Sigmoid colon (tissue), 7 donors: ENCODE results near the gene AKAP7. TPM values are rescaled to one million over a fixed set of nuclear protein-coding genes. Genes with fewer than 3 reads are reported as not detected.

ENCODE experiments used
- DNase-seq: peaks from one replicate; pipeline ENCODE4 v3.0.0-alpha.2; 2019
- H3K27ac ChIP-seq, 4 donors: fragments of 200-600 bp; sonication (generic); one replicate each; pipeline ENCODE4 v1.5.1; 2016 to 2019; ENCODE audit warnings: mild to moderate bottlenecking in 1 of 4
- H3K27me3 ChIP-seq, 3 donors: fragments of 200-600 bp; sonication (generic); one replicate each; pipeline ENCODE4 v1.5.1; 2019; ENCODE audit warnings: mild to moderate bottlenecking in 1 of 3
- H3K36me3 ChIP-seq, 4 donors: fragments of 200-600 bp; sonication (generic); one replicate each; pipeline ENCODE4 v1.5.1; 2016 to 2019
- H3K4me1 ChIP-seq, 4 donors: fragments of 200-600 bp; sonication (generic); one replicate each; pipeline ENCODE4 v1.5.1; 2017 to 2019
- H3K4me3 ChIP-seq, 4 donors: fragments of 200-600 bp; sonication (generic); one replicate each; pipeline ENCODE4 v1.5.1; 2017 to 2019; ENCODE audit warnings: mild to moderate bottlenecking in 2 of 4, moderate library complexity in 1 of 4
- H3K9me3 ChIP-seq, 4 donors: fragments of 200-600 bp in 3 of 4; sonication (generic) in 3 of 4; one replicate each; pipeline versions ENCODE4 v1.5.1 to v1.6.1; 2013 to 2019
- CTCF ChIP-seq, 4 experiments: fragments of 450-650 bp in 3 of 4; fragments of 200-600 bp in 1 of 4; IDR thresholded peaks; one replicate each; pipeline ENCODE4 v1.5.1; 2016 to 2019; ENCODE audit warnings: antibody characterized with exemption in 4 of 4, mild to moderate bottlenecking in 3 of 4, moderate library complexity in 2 of 4
- EP300 ChIP-seq, 4 donors: sonication (generic); formaldehyde crosslinking; IDR thresholded peaks; one replicate each; pipeline ENCODE4 v1.6.1; 2017; ENCODE audit warnings: antibody characterized with exemption in 4 of 4
- POLR2A ChIP-seq, 2 donors: fragments of 450-650 bp; IDR thresholded peaks; one replicate each; pipeline ENCODE4 v1.6.1; 2016; ENCODE audit warnings: antibody characterized with exemption in 2 of 2, mild to moderate bottlenecking in 2 of 2, moderate library complexity in 2 of 2
- POLR2AphosphoS5 ChIP-seq, 4 donors: sonication (generic); formaldehyde crosslinking; IDR thresholded peaks; one replicate each; pipeline ENCODE4 v1.6.1; 2017; ENCODE audit warnings: antibody characterized with exemption in 4 of 4
- WGBS, 2 donors: extraction: QIAGEN DNeasy Blood & Tissue Kit; methylation state at CpG; one replicate each; pipeline ENCODE4 v1.1.7; 2013; 5-methylcytosine and 5-hydroxymethylcytosine counted together
- intact Hi-C: fragments of 100-400 bp; cut with DNase I; formaldehyde crosslinking; loops from one replicate; pipeline ENCODE4 v1.15.1; 2023
- polyA plus RNA-seq, 3 donors: library from polyadenylated mRNA; stranded (reverse); fragments of 200-250 nt; gene quantifications; one replicate each; pipeline ENCODE4 v1.2.3, GENCODE V29; 2013
- total RNA-seq, 4 donors: library from RNA; depleted of rRNA; stranded (reverse); fragments of >200 nt; gene quantifications; one replicate each; pipeline ENCODE4 v1.1.0, GENCODE V29; 2016
- donor health status: healthy with polysubstance abuse.
- donor health status: Bipolar disorder and iron deficiency.
- donor health status: healthy.

The AKAP7 gene
- total and polyA plus RNA-seq, 7 donors, result 7.9 to 23.8 (median 18.7) TPM

- Histone ChIP-seq H3K4me1 (peaks cover 0 to 3% (median 0%) of the 10 kb centered on the region in 4 donors), H3K4me3 (no peak overlapping the region), H3K36me3 (no peaks in the 10 kb centered on the region), H3K27me3 (no peaks in the 10 kb centered on the region), H3K27ac (no peak overlapping the region), H3K9me3 (no peaks in the 10 kb centered on the region)
- 82 to 87% methylated on average over 2 of the region's 2 CpGs for WGBS, 2 donors
- DNase-seq, result no peak
- TF ChIP-seq EP300 (IDR thresholded peaks at IDR 0.05) (no peak), POLR2AphosphoS5 (IDR thresholded peaks at IDR 0.05) (no peak), POLR2A (IDR thresholded peaks at IDR 0.05) (no peak), CTCF (IDR thresholded peaks at IDR 0.05) (no peak)
- intact Hi-C loops, result loop anchor here (1.0 to 5.0 kb wide), 2 partner anchors 54 to 231 kb away; partner anchors contain the start of gene EPB41L2
Observed at GRCh38 chr6:131116321-131116720, 18.9 kb upstream of the AKAP7 start.

DNA sequence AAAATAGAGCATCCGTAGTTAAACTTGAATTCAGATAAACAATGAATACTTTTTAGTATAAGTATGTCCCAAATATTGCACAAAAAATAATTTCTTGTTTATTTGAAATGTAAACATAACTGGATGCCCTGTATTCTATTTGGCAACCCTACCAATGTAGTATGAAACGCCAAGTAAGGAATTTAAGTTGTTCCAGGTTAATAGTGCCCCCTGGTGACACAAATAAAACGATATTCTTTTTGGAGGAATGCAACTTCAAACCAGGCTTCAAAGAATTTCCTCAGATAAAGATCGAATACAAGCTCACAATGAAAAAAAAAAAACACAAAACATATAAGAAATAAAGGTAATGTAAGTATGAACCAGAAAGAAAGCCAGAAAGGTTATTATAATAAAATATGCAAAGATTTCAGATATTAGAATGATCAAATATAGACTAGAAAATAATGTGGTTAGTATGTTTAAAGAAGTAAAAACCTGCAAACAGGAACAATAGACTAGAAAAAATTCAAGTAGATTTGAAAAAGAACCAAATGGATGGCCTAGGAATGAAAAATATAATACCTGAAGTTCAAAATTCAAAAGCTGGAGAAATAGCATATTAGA is 18.4 kb upstream of the AKAP7 start:
- DNase-seq, result no peak
- H3K36me3 ChIP-seq, result no peaks in the 10 kb centered on the region
- no peaks in the 10 kb centered on the region for H3K9me3 ChIP-seq
- H3K4me1 ChIP-seq, result peaks cover 0 to 3% (median 0%) of the 10 kb centered on the region in 4 donors
- H3K27me3 ChIP-seq, result no peaks in the 10 kb centered on the region
- 19 to 37% methylated on average over 4 of the region's 4 CpGs for WGBS, 2 donors
- intact Hi-C loops, result loop anchor here (1.0 to 5.0 kb wide), 2 partner anchors 55 to 232 kb away; partner anchors contain the start of gene EPB41L2
- TF ChIP-seq CTCF (IDR thresholded peaks at IDR 0.05), result peak; percentile 36 to 46 (median 42)
- peak in 1 of 4 donors; percentile 13 for TF ChIP-seq POLR2AphosphoS5 (IDR thresholded peaks at IDR 0.05)
- TF ChIP-seq POLR2A (IDR thresholded peaks at IDR 0.05), result no peak
- TF ChIP-seq EP300 (IDR thresholded peaks at IDR 0.05), result no peak
- no peak overlapping the region for H3K27ac ChIP-seq
- no peak overlapping the region for H3K4me3 ChIP-seq

GRCh38 chr6:131117878-131118277 is 17.4 kb upstream of the AKAP7 start:
- H3K36me3 ChIP-seq, result no peaks in the 10 kb centered on the region
- no peak overlapping the region for H3K27ac ChIP-seq
- no peaks in the 10 kb centered on the region for H3K27me3 ChIP-seq
- DNase-seq, result no peak
- peaks cover 0 to 3% (median 0%) of the 10 kb centered on the region in 4 donors for H3K4me1 ChIP-seq
- H3K4me3 ChIP-seq, result no peak overlapping the region
- 59 to 75% methylated on average over 3 of the region's 3 CpGs for WGBS, 2 donors
- TF ChIP-seq POLR2A (IDR thresholded peaks at IDR 0.05) (no peak), CTCF (IDR thresholded peaks at IDR 0.05) (no peak), EP300 (IDR thresholded peaks at IDR 0.05) (no peak), POLR2AphosphoS5 (IDR thresholded peaks at IDR 0.05) (no peak)
- intact Hi-C loops, result loop anchor here (5.0 kb wide), 1 partner anchor 56 kb away; the partner anchor contains the start of gene EPB41L2
- H3K9me3 ChIP-seq, result no peaks in the 10 kb centered on the region

DNA sequence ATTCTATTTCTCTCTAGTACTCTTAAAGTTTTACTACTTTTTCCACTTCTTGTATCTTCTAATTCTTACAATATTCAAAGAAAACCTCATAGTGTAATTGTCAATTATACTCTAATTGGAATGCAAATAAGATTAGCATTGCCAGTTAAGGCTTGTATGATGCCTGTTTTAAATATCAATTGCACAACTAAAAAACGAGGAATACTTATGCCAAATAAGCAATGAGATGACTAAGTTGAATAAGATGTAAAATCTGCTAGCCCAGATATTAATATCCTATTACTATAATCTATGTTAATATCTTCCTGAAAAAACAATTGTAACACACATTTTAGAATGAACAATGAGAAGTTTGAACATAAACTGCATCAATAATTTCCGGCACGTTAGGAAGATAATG is 13.3 kb upstream of the AKAP7 start:
- Histone ChIP-seq H3K27me3 (no peaks in the 10 kb centered on the region), H3K4me1 (no peaks in the 10 kb centered on the region), H3K36me3 (no peaks in the 10 kb centered on the region), H3K27ac (no peak overlapping the region), H3K9me3 (no peaks in the 10 kb centered on the region), H3K4me3 (no peak overlapping the region)
- WGBS, 2 donors, result 57 to 81% methylated on average over 3 of the region's 3 CpGs
- no peak for TF ChIP-seq POLR2A (IDR thresholded peaks at IDR 0.05)
- TF ChIP-seq EP300 (IDR thresholded peaks at IDR 0.05), result no peak
- TF ChIP-seq POLR2AphosphoS5 (IDR thresholded peaks at IDR 0.05), result no peak
- no peak for TF ChIP-seq CTCF (IDR thresholded peaks at IDR 0.05)
- no peak for DNase-seq
- intact Hi-C loops, result no loop called here
